Measurements from ENCODE around the gene SPEM2.

DNA sequence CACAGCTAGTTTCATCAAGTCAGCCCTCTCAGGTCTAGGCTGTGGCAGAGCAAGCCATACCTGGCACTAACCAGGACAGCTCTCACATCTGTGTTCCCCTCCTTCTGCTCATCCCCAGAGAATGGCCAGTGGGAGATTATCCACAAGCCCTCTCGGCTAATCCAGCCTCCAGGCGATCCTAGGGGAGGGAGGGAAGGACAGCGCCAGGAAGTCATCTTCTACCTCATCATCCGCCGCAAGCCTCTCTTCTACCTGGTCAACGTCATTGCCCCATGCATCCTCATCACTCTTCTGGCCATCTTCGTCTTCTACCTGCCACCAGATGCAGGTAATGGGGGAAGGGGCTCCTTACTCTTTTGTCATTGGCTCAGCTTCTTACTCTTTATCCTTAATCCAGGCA lies 23.0 kb downstream of the SPEM2 start:
- TF ChIP-seq, protein P1, sequence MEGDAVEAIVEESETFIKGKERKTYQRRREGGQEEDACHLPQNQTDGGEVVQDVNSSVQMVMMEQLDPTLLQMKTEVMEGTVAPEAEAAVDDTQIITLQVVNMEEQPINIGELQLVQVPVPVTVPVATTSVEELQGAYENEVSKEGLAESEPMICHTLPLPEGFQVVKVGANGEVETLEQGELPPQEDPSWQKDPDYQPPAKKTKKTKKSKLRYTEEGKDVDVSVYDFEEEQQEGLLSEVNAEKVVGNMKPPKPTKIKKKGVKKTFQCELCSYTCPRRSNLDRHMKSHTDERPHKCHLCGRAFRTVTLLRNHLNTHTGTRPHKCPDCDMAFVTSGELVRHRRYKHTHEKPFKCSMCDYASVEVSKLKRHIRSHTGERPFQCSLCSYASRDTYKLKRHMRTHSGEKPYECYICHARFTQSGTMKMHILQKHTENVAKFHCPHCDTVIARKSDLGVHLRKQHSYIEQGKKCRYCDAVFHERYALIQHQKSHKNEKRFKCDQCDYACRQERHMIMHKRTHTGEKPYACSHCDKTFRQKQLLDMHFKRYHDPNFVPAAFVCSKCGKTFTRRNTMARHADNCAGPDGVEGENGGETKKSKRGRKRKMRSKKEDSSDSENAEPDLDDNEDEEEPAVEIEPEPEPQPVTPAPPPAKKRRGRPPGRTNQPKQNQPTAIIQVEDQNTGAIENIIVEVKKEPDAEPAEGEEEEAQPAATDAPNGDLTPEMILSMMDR (IDR thresholded peaks at IDR 0.05; ENCODE audit: low read length): no peak
- no peak for TF ChIP-seq EZH2 (IDR thresholded peaks at IDR 0.05; ENCODE audit: borderline replicate concordance, low read length)

Data from OCI-LY1 (cell line).